Neural cell (in vitro differentiated cells): ENCODE measurements around the gene PCIF1.

Experiments
- EP300 ChIP-seq: fragments of 450-650 bp; conservative IDR thresholded peaks from 2 replicates; pipeline ENCODE4 v1.6.1; 2014; ENCODE audit warnings: antibody characterized with exemption, mild to moderate bottlenecking, moderate library complexity; ENCODE audit not compliant: poor library complexity, severe bottlenecking
- MXI1 ChIP-seq: fragments of 450-650 bp; conservative IDR thresholded peaks from 2 replicates; pipeline ENCODE4 v1.6.1; 2014; ENCODE audit warnings: antibody characterized with exemption, mild to moderate bottlenecking; ENCODE audit not compliant: poor library complexity, severe bottlenecking
- RAD21 ChIP-seq: fragments of 450-650 bp; conservative IDR thresholded peaks from 2 replicates; pipeline ENCODE4 v1.6.1; 2014; ENCODE audit warnings: antibody characterized with exemption, mild to moderate bottlenecking, moderate library complexity
- TF ChIP-seq, protein P1 (sequence below): fragments of 450-650 bp; IDR thresholded peaks from 2 replicates; pipeline ENCODE4 v1.5.1; 2014; ENCODE audit warnings: antibody characterized with exemption, mild to moderate bottlenecking, moderate library complexity; ENCODE audit not compliant: poor library complexity, severe bottlenecking

DNA sequence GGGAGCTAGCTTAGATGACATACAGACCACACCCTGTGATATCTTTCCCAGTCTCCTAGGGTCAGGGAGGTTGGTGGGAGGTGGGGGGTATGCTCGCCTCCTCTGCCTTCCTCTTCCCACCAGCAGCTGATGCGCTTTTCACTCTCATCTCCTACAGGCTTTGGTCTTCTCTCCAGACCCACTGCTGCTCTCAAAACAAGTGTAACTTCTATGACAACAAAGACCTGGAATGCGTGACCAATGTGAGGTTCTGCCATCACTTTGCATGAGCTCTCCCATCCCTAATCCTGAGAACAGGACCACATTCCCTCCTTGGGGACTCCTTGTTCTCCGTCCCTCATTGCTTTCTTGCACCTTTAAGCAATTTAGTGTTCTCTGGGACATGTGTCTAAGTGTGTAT is 40.7 kb upstream of the PCIF1 start:
- TF ChIP-seq, protein P1, sequence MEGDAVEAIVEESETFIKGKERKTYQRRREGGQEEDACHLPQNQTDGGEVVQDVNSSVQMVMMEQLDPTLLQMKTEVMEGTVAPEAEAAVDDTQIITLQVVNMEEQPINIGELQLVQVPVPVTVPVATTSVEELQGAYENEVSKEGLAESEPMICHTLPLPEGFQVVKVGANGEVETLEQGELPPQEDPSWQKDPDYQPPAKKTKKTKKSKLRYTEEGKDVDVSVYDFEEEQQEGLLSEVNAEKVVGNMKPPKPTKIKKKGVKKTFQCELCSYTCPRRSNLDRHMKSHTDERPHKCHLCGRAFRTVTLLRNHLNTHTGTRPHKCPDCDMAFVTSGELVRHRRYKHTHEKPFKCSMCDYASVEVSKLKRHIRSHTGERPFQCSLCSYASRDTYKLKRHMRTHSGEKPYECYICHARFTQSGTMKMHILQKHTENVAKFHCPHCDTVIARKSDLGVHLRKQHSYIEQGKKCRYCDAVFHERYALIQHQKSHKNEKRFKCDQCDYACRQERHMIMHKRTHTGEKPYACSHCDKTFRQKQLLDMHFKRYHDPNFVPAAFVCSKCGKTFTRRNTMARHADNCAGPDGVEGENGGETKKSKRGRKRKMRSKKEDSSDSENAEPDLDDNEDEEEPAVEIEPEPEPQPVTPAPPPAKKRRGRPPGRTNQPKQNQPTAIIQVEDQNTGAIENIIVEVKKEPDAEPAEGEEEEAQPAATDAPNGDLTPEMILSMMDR: no peak
- no peak for TF ChIP-seq EP300
- TF ChIP-seq RAD21: no peak
- no peak for TF ChIP-seq MXI1
